Left lobe of liver (tissue), 1 donor: ENCODE data around the gene ABCC6. TPM values are rescaled to one million over a fixed set of nuclear protein-coding genes. Genes with fewer than 3 reads are reported as not detected.

Experiments
- total RNA-seq: library from RNA; stranded (reverse); gene quantifications from one replicate; pipeline ENCODE4 v1.2.1, GENCODE V29; 2021
- donor health status: DM: no; HTN: yes; CAD: no.

Gene ABCC6
- total RNA-seq, 1 donor from 2014 or later, result 128 TPM

Other genes with a start within 250 kb of the ABCC6 start
- gene NOMO3, start 9.0 kb upstream of the ABCC6 start, total RNA-seq, result 19.1 TPM
- gene NPIPA7, start 155.6 kb upstream of the ABCC6 start, total RNA-seq, result 2.4 TPM